CD4-positive, alpha-beta memory T cell (primary cell): ENCODE measurements around the gene EEF1A1. TPM values are rescaled to one million over a fixed set of nuclear protein-coding genes. Genes with fewer than 3 reads are reported as not detected.
A peak's percentile ranks its signal among the peaks of the same experiment; 100 is the strongest.
"Not testable (repeated sequence)": the region's sequence is repeated elsewhere in the genome, so short reads cannot be mapped to it uniquely, and the experiment has no call there.

Source experiments
- CTCF ChIA-PET: fragments of 350-600 bp; sonication (Branson Sonifier 250); formaldehyde crosslinking; loops from one replicate; lab custom pipeline; 2021; ENCODE audit warnings: inconsistent platforms; ENCODE audit not compliant: partially characterized antibody; lab: Charles Lee
- POLR2A ChIA-PET: fragments of 350-600 bp; sonication (Branson Sonifier 250); formaldehyde crosslinking; loops from one replicate; lab custom pipeline; 2021; ENCODE audit not compliant: partially characterized antibody; lab: Charles Lee
- DNase-seq, 5 donors: peaks; one replicate each; pipeline versions ENCODE4 v3.0.0 to v3.0.0-alpha.2; 2020 to 2022; ENCODE audit warnings: mixed read lengths in 1 of 5
- H3K27ac ChIP-seq: one replicate; pipeline ENCODE4 v1.7.0; 2013; ENCODE audit warnings: low read depth, low read length
- H3K27me3 ChIP-seq: 2 replicates; pipeline ENCODE4 v1.7.0; 2013; ENCODE audit warnings: mild to moderate bottlenecking, low read length, moderate library complexity; ENCODE audit not compliant: insufficient read depth
- H3K36me3 ChIP-seq: 2 replicates; pipeline ENCODE4 v1.7.0; 2013; ENCODE audit warnings: mild to moderate bottlenecking, low read length, moderate library complexity; ENCODE audit not compliant: insufficient read depth
- H3K4me1 ChIP-seq: 2 replicates; pipeline ENCODE4 v1.7.0; 2013; ENCODE audit warnings: mild to moderate bottlenecking, low read length, moderate library complexity; ENCODE audit not compliant: insufficient read depth
- H3K4me3 ChIP-seq, 2 donors: one replicate each; pipeline ENCODE4 v1.7.0; 2013; ENCODE audit warnings: low read length in 2 of 2, mild to moderate bottlenecking in 1 of 2
- H3K9me3 ChIP-seq, 2 donors: one replicate each; pipeline ENCODE4 v1.7.0; 2013; ENCODE audit warnings: low read length in 2 of 2, control low read depth in 1 of 2; ENCODE audit not compliant: control insufficient read depth in 1 of 2
- H3K27ac Mint-ChIP-seq, 7 donors: one replicate each; pipeline ENCODE4 v1.8.0; 2020 to 2021; ENCODE audit warnings: mixed read lengths in 7 of 7, mild to moderate bottlenecking in 6 of 7, inconsistent platforms in 3 of 7, moderate library complexity in 3 of 7
- H3K27me3 Mint-ChIP-seq, 2 donors: one replicate each; pipeline ENCODE4 v1.8.0; 2020 to 2021; ENCODE audit warnings: mixed read lengths in 2 of 2
- H3K36me3 Mint-ChIP-seq, 2 donors: one replicate each; pipeline ENCODE4 v1.8.0; 2020 to 2021; ENCODE audit warnings: mixed read lengths in 2 of 2, inconsistent platforms in 1 of 2, mild to moderate bottlenecking in 1 of 2
- H3K4me1 Mint-ChIP-seq, 4 donors: one replicate each; pipeline ENCODE4 v1.8.0; 2020 to 2021; ENCODE audit warnings: mixed read lengths in 4 of 4, mild to moderate bottlenecking in 1 of 4
- H3K4me3 Mint-ChIP-seq, 8 donors: one replicate each; pipeline ENCODE4 v1.8.0; 2020 to 2021; ENCODE audit warnings: mixed read lengths in 8 of 8, mild to moderate bottlenecking in 7 of 8, moderate library complexity in 6 of 8, inconsistent platforms in 3 of 8
- H3K9me3 Mint-ChIP-seq, 8 donors: one replicate each; pipeline ENCODE4 v1.8.0; 2020 to 2021; ENCODE audit warnings: mixed read lengths in 8 of 8, mild to moderate bottlenecking in 5 of 8, inconsistent platforms in 3 of 8, moderate library complexity in 1 of 8
- intact Hi-C: fragments of 100-400 bp; cut with micrococcal nuclease; formaldehyde crosslinking; loops from one replicate; pipeline ENCODE4 v1.15.1; 2023
- polyA plus RNA-seq, 2 donors: library from polyadenylated mRNA; unstranded; fragments of 300-500 nt; fragmentation: Illumina TruSeq; gene quantifications; one replicate each; pipeline ENCODE4 v1.2.3, GENCODE V29; 2021
- total RNA-seq, 2 experiments: library from RNA; stranded (reverse); gene quantifications; one replicate each; pipeline ENCODE4 v1.2.3, GENCODE V29; 2021

EEF1A1 gene
- total and polyA plus RNA-seq, 4 experiments from 2014 or later, result 10,358 to 16,691 (median 13,908) TPM

DNA sequence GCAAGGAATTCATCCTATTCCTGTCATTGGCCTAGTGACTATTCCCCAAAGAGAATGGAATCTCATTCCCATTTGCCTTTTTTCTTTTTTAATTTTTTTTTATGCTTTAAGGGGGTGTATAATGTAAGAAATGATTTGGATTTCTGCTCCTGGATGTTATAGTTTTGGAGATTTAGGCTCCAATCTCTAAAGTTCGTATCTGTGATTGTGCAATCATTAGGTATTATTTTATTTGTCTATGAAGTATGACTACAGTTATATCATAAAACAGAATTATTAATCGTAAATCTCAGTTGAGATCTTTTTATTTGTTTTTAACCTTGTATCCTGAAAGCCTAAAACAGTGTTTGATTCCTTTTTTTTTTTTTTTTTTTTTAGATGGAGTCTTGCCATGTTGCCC, 41.7 kb upstream of the EEF1A1 start:
- intact Hi-C loops, result no loop called here
- H3K36me3 ChIP-seq, result no peaks in the 10 kb centered on the region
- H3K4me1 ChIP-seq, result no peaks in the 10 kb centered on the region
- H3K4me3 ChIP-seq, result no peak overlapping the region
- no peak for DNase-seq
- no peaks in the 10 kb centered on the region for H3K27me3 Mint-ChIP-seq
- H3K4me3 Mint-ChIP-seq, result no peak overlapping the region
- peaks cover 1 to 11% (median 5%) of the 10 kb centered on the region in 4 donors for H3K4me1 Mint-ChIP-seq
- H3K9me3 ChIP-seq, result no peaks in the 10 kb centered on the region
- CTCF ChIA-PET, result no interaction called here
- no peak overlapping the region for H3K27ac Mint-ChIP-seq
- no peak overlapping the region for H3K27ac ChIP-seq
- H3K27me3 ChIP-seq, result no peaks in the 10 kb centered on the region
- no peaks in the 10 kb centered on the region for H3K36me3 Mint-ChIP-seq
- H3K9me3 Mint-ChIP-seq, result no peaks in the 10 kb centered on the region
- POLR2A ChIA-PET, result no interaction called here

- Mint-ChIP-seq H3K27me3 (no peaks in the 10 kb centered on the region), H3K9me3 (no peaks in the 10 kb centered on the region), H3K36me3 (no peaks in the 10 kb centered on the region), H3K4me3 (no peak overlapping the region), H3K4me1 (peaks cover 1 to 11% (median 5%) of the 10 kb centered on the region in 4 donors), H3K27ac (no peak overlapping the region)
- ChIA-PET POLR2A (no interaction called here), CTCF (interaction anchor here (1.7 kb wide), 1 partner anchor 12 kb away, joined by 6 read pairs; no protein-coding TSS in a partner anchor)
- H3K27me3 ChIP-seq, result no peaks in the 10 kb centered on the region
- no peaks in the 10 kb centered on the region for H3K36me3 ChIP-seq
- no peaks in the 10 kb centered on the region for H3K4me1 ChIP-seq
- intact Hi-C loops, result no loop called here
- no peaks in the 10 kb centered on the region for H3K9me3 ChIP-seq
- H3K27ac ChIP-seq, result no peak overlapping the region
- no peak overlapping the region for H3K4me3 ChIP-seq
- no peak for DNase-seq
Measured at GRCh38 chr6:73560853-73561407, 40.1 kb upstream of the EEF1A1 start.

DNA sequence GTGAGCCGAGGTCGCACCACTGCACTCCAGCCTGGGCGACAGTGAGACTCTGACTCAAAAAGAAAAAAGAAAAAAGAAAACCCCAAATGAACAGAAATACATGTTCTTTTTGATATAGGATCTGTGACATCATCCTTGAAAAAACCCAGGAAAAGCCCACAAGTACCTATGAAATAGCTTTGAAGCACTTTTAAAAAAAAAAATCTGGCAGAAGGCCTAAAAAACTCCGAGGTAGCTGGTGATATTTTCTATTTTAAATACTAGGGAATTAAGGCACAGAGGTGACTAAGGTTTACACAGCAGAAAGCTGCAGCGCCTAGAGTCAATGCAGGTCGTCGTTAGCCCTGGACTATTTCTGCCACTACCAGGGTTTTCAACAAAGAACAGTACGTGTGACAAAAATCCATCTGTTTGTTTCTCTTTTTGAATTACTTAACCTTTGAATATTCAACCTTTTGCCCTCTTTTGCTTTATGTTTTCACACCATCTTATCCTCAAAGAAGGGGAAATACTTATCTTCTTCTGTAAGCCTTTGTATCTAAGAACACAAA, 39.4 kb upstream of the EEF1A1 start:
- H3K36me3 ChIP-seq, result no peaks in the 10 kb centered on the region
- intact Hi-C loops, result no loop called here
- Mint-ChIP-seq H3K27me3 (no peaks in the 10 kb centered on the region), H3K4me1 (peaks cover 1 to 11% (median 5%) of the 10 kb centered on the region in 4 donors), H3K36me3 (no peaks in the 10 kb centered on the region), H3K9me3 (no peaks in the 10 kb centered on the region), H3K27ac (no peak overlapping the region), H3K4me3 (no peak overlapping the region)
- no peaks in the 10 kb centered on the region for H3K4me1 ChIP-seq
- no peaks in the 10 kb centered on the region for H3K27me3 ChIP-seq
- H3K27ac ChIP-seq, result no peak overlapping the region
- ChIA-PET CTCF (interaction anchor here (1.7 kb wide), 1 partner anchor 12 kb away, joined by 6 read pairs; no protein-coding TSS in a partner anchor), POLR2A (no interaction called here)
- DNase-seq, result no peak
- H3K9me3 ChIP-seq, result no peaks in the 10 kb centered on the region
- H3K4me3 ChIP-seq, result no peak overlapping the region

GRCh38 chr6:73559399-73559794, 38.6 kb upstream of the EEF1A1 start:
- DNase-seq, H3K9me3 ChIP-seq, POLR2A ChIA-PET, H3K36me3 Mint-ChIP-seq, H3K4me3 Mint-ChIP-seq, H3K4me3 ChIP-seq, H3K27ac ChIP-seq, H3K4me1 ChIP-seq, intact Hi-C loops, H3K36me3 ChIP-seq, H3K9me3 Mint-ChIP-seq, H3K27me3 ChIP-seq, H3K27me3 Mint-ChIP-seq, H3K27ac Mint-ChIP-seq: not testable (repeated sequence)
- H3K4me1 Mint-ChIP-seq, result peaks cover 1 to 11% (median 5%) of the 10 kb centered on the region in 4 donors
- CTCF ChIA-PET, result interaction anchor here (1.0 to 1.7 kb wide), 2 partner anchors 11 to 14 kb away, joined by 3 to 6 read pairs; no protein-coding TSS in a partner anchor

DNA sequence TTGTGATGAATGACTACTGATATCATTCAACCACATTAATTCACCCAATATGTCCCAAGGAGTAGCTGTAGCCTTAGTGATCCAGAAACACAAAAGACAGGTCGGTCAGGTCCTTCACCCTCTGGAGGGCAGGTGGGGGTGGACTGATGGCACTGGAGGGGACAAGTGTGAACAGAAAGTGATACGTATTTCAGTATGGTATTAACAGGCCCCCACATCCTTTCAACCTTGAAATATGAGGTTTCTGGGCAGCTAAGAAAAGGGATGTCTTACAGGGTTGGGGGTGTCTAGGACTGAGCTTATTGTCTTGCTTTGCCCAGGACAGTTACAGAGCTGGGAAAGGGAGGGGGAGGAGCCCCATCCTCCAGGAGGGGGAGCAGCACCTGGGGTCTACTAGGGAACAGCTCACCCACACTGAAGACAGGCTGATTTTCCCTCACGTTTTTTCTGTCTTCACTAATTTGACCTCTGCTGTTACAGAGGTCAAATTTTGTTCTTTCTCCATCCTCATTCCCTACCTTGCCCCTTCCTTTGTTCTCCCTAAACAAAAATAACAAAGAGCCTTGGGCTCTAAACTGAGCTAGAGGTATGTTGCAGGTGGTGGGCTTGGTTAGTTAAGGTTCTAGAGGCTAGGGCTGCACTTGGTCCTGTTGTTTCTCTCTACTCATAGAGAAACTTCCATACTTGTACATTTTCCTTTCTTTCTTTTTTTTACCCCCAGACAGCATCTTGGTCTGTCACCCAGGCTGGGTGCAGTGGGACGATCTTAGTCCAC, 38.0 kb upstream of the EEF1A1 start:
- Mint-ChIP-seq H3K4me1 (peaks cover 1 to 11% (median 5%) of the 10 kb centered on the region in 4 donors), H3K27me3 (no peaks in the 10 kb centered on the region), H3K9me3 (no peaks in the 10 kb centered on the region), H3K36me3 (no peaks in the 10 kb centered on the region), H3K4me3 (no peak overlapping the region), H3K27ac (peak overlapping the region in 3 of 7 donors; percentile 1 to 24 (median 6))
- H3K27me3 ChIP-seq, result no peaks in the 10 kb centered on the region
- POLR2A ChIA-PET, result interaction anchor here (1.2 to 2.3 kb wide), 2 partner anchors 35 to 42 kb away, joined by 3 to 7 read pairs; no protein-coding TSS in a partner anchor
- CTCF ChIA-PET, result interaction anchor here (0.8 to 1.7 kb wide), 5 partner anchors 10 to 52 kb away, joined by 3 to 6 read pairs (median 3); no protein-coding TSS in a partner anchor
- intact Hi-C loops, result no loop called here
- no peak for DNase-seq
- H3K9me3 ChIP-seq, result no peaks in the 10 kb centered on the region
- H3K4me3 ChIP-seq, result no peak overlapping the region
- H3K27ac ChIP-seq, result no peak overlapping the region
- no peaks in the 10 kb centered on the region for H3K4me1 ChIP-seq
- H3K36me3 ChIP-seq, result no peaks in the 10 kb centered on the region

DNA sequence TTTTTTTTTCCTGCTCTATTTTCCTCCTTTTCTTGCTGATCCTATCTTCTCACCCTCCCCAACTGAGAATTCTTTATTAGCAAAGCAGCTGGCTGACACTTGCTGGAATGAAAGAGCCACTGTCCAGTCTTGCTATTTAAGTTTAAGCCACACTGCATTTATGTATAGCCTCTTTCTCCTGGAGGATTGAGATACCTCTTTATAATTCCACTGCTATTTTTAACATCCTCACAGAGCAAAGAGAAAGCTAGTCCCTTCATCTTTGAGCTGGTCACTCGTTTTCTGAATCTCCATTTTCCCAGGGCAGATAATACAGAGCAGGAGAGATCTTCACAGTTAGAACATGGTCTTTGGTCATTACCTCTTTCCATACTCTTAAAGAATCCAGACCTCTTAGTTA, 36.0 kb upstream of the EEF1A1 start:
- Histone ChIP-seq H3K4me1 (no peaks in the 10 kb centered on the region), H3K4me3 (no peak overlapping the region), H3K9me3 (no peaks in the 10 kb centered on the region), H3K36me3 (no peaks in the 10 kb centered on the region), H3K27ac (no peak overlapping the region), H3K27me3 (no peaks in the 10 kb centered on the region)
- peaks cover 1 to 11% (median 5%) of the 10 kb centered on the region in 4 donors for H3K4me1 Mint-ChIP-seq
- no peaks in the 10 kb centered on the region for H3K36me3 Mint-ChIP-seq
- H3K4me3 Mint-ChIP-seq, result no peak overlapping the region
- peak overlapping the region in 1 of 7 donors; percentile 19 for H3K27ac Mint-ChIP-seq
- ChIA-PET POLR2A (interaction anchor here (1.3 to 2.3 kb wide), 3 partner anchors 11 to 33 kb away, joined by 3 to 7 read pairs (median 4); no protein-coding TSS in a partner anchor), CTCF (no interaction called here)
- no peaks in the 10 kb centered on the region for H3K27me3 Mint-ChIP-seq
- H3K9me3 Mint-ChIP-seq, result no peaks in the 10 kb centered on the region
- no peak for DNase-seq
- intact Hi-C loops, result no loop called here

- H3K4me1 ChIP-seq, H3K36me3 ChIP-seq, H3K27ac ChIP-seq, H3K36me3 Mint-ChIP-seq, H3K27me3 Mint-ChIP-seq, CTCF ChIA-PET, H3K4me3 ChIP-seq, DNase-seq, H3K9me3 ChIP-seq, POLR2A ChIA-PET, H3K9me3 Mint-ChIP-seq, H3K27ac Mint-ChIP-seq, intact Hi-C loops, H3K4me1 Mint-ChIP-seq, H3K4me3 Mint-ChIP-seq, H3K27me3 ChIP-seq: not testable (repeated sequence)
Measured at GRCh38 chr6:73555380-73555949, 34.6 kb upstream of the EEF1A1 start.
